GM12873 (cell line): Measurements from ENCODE around the gene GRB10.

ENCODE experiments used
- CTCF ChIP-seq: IDR thresholded peaks from 2 replicates; pipeline ENCODE4 v1.5.1; 2012; ENCODE audit warnings: low read depth, mild to moderate bottlenecking, moderate library complexity, low read length, control low read depth; ENCODE audit not compliant: insufficient read depth; ENCODE audit errors: missing control alignments

GRB10 gene

GRCh38 chr7:50731703-50732582 is 50.8 kb downstream of the GRB10 start:
- TF ChIP-seq CTCF: no peak

- TF ChIP-seq CTCF: no peak
These were observed 52.0 kb downstream of the GRB10 start for GRCh38 chr7:50730446-50731400.

- no peak for TF ChIP-seq CTCF
These were observed 52.7 kb downstream of the GRB10 start for GRCh38 chr7:50729962-50730361.

- no peak for TF ChIP-seq CTCF
These were observed 54.5 kb downstream of the GRB10 start for GRCh38 chr7:50728184-50728583.

- TF ChIP-seq CTCF: no peak
These were observed 55.0 kb downstream of the GRB10 start for GRCh38 chr7:50727711-50728110.

- TF ChIP-seq CTCF: no peak
These were observed 55.6 kb downstream of the GRB10 start for GRCh38 chr7:50727072-50727471.

GRCh38 chr7:50725774-50726173 is 56.9 kb downstream of the GRB10 start:
- TF ChIP-seq CTCF: no peak
